22Rv1 (cell line): ENCODE data around the gene PTCRA.

Experiments used
- ZFX ChIP-seq: fragments of 450-650 bp; IDR thresholded peaks from 2 replicates; pipeline ENCODE4 v1.6.1; 2017; ENCODE audit warnings: antibody characterized with exemption, borderline replicate concordance
- TF ChIP-seq, protein P1 (sequence below): fragments of 450-650 bp; IDR thresholded peaks from 2 replicates; pipeline ENCODE4 v1.5.1; 2017; ENCODE audit warnings: mild to moderate bottlenecking

DNA sequence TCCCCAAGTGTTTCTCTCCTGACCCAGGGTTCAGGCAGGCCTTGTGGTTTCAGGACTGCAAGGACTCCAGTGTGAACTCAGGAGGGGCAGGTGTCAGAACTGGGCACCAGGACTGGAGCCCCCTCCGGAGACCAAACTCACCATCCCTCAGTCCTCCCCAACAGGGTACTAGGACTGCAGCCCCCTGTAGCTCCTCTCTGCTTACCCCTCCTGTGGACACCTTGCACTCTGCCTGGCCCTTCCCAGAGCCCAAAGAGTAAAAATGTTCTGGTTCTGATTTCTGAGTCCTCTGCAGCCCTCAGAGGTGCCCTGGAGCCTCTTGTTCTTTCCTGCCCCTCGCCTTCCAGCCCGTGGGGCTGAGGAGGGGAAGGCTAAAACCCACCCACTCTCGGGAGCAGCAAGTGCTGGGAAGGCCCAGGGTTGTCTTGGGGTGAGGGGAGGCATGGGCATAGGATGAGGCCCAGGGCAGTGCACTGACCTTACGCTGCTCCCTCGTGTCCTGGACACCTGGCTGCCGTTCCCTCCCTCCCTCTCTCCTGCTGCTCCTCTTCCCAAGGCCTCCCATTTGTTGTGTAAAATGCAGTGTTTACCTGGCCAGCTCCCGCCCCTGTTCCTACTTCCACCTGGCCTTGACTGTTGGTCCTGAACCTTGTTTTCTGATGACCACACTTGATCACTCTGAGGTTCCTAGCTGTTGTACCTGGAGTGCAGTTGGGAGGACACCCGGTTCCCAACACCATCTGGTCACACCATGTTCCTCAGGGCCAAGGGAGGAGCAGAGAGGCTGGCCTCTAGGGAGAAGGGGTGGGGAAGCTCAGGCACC, 23.3 kb downstream of the PTCRA start:
- TF ChIP-seq, protein P1, sequence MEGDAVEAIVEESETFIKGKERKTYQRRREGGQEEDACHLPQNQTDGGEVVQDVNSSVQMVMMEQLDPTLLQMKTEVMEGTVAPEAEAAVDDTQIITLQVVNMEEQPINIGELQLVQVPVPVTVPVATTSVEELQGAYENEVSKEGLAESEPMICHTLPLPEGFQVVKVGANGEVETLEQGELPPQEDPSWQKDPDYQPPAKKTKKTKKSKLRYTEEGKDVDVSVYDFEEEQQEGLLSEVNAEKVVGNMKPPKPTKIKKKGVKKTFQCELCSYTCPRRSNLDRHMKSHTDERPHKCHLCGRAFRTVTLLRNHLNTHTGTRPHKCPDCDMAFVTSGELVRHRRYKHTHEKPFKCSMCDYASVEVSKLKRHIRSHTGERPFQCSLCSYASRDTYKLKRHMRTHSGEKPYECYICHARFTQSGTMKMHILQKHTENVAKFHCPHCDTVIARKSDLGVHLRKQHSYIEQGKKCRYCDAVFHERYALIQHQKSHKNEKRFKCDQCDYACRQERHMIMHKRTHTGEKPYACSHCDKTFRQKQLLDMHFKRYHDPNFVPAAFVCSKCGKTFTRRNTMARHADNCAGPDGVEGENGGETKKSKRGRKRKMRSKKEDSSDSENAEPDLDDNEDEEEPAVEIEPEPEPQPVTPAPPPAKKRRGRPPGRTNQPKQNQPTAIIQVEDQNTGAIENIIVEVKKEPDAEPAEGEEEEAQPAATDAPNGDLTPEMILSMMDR: no peak
- TF ChIP-seq ZFX: no peak
